HepG2 (cell line): Measurements from ENCODE around the gene GTF2H4. TPM values are rescaled to one million over a fixed set of nuclear protein-coding genes. Genes with fewer than 3 reads are reported as not detected.

Source experiments
- AHR ChIP-seq: IDR thresholded peaks from 2 replicates; pipeline ENCODE4 v1.6.1; 2018; ENCODE audit warnings: missing genetic modification reagents, missing compliant biosample characterization
- DPF2 ChIP-seq: sonication (generic); formaldehyde crosslinking; IDR thresholded peaks from 2 replicates; pipeline ENCODE4 v1.4.0; 2020; ENCODE audit warnings: mild to moderate bottlenecking, low read depth, missing genetic modification reagents, borderline replicate concordance
- FOXO1 ChIP-seq: sonication (generic); formaldehyde crosslinking; IDR thresholded peaks from 2 replicates; pipeline ENCODE4 v1.4.0; 2020; ENCODE audit warnings: missing genetic modification reagents
- IKZF5 ChIP-seq: IDR thresholded peaks from 2 replicates; pipeline ENCODE4 v1.6.1; 2018; ENCODE audit warnings: missing genetic modification reagents, mild to moderate bottlenecking, missing compliant biosample characterization
- IRF2 ChIP-seq: IDR thresholded peaks from 2 replicates; pipeline ENCODE4 v1.6.1; 2018; ENCODE audit warnings: missing genetic modification reagents, missing compliant biosample characterization
- KDM1A ChIP-seq: IDR thresholded peaks from 2 replicates; pipeline ENCODE4 v1.6.1; 2016; ENCODE audit warnings: missing compliant biosample characterization
- MATR3 ChIP-seq: sonication (generic); formaldehyde crosslinking; IDR thresholded peaks from 2 replicates; pipeline ENCODE4 v1.4.0; 2020; ENCODE audit warnings: missing genetic modification reagents
- MIXL1 ChIP-seq: IDR thresholded peaks from 2 replicates; pipeline ENCODE4 v1.6.1; 2016
- MTA1 ChIP-seq: sonication (generic); formaldehyde crosslinking; IDR thresholded peaks from 2 replicates; pipeline ENCODE4 v1.4.0; 2020; ENCODE audit warnings: missing genetic modification reagents, mild to moderate bottlenecking, borderline replicate concordance
- NAIF1 ChIP-seq: sonication (generic); formaldehyde crosslinking; IDR thresholded peaks from 2 replicates; pipeline ENCODE4 v1.5.0; 2020; ENCODE audit warnings: mild to moderate bottlenecking, missing genetic modification reagents, borderline replicate concordance
- PRDM4 ChIP-seq: sonication (generic); formaldehyde crosslinking; IDR thresholded peaks from 2 replicates; pipeline ENCODE4 v1.9.0; 2021; ENCODE audit warnings: missing genetic modification reagents, borderline replicate concordance
- PTBP1 ChIP-seq: fragments of 200-400 bp; formaldehyde crosslinking; IDR thresholded peaks from 2 replicates; pipeline ENCODE4 v1.6.1; 2018; ENCODE audit warnings: low read length, low read depth; ENCODE audit not compliant: poor library complexity, severe bottlenecking
- RFXANK ChIP-seq: IDR thresholded peaks from 2 replicates; pipeline ENCODE4 v1.6.1; 2016
- RXRB ChIP-seq: IDR thresholded peaks from 2 replicates; pipeline ENCODE4 v1.6.1; 2016; ENCODE audit warnings: borderline replicate concordance, missing genetic modification reagents, missing compliant biosample characterization
- SMARCE1 ChIP-seq: fragments of 450-650 bp; IDR thresholded peaks from 2 replicates; pipeline ENCODE4 v1.6.1; 2017; ENCODE audit warnings: borderline replicate concordance
- SNAI1 ChIP-seq: sonication (generic); formaldehyde crosslinking; IDR thresholded peaks from 2 replicates; pipeline ENCODE4 v1.5.0; 2020; ENCODE audit warnings: mild to moderate bottlenecking, missing genetic modification reagents, borderline replicate concordance
- SP4 ChIP-seq: sonication (generic); formaldehyde crosslinking; IDR thresholded peaks from 2 replicates; pipeline ENCODE4 v1.8.1; 2023; ENCODE audit warnings: mild to moderate bottlenecking, missing genetic modification reagents
- SRSF9 ChIP-seq: fragments of 200-400 bp; formaldehyde crosslinking; IDR thresholded peaks from 2 replicates; pipeline ENCODE4 v1.6.1; 2018; ENCODE audit warnings: borderline replicate concordance, mild to moderate bottlenecking, low read depth, low read length; ENCODE audit not compliant: insufficient read depth, poor library complexity, severe bottlenecking
- TFDP2 ChIP-seq: sonication (generic); formaldehyde crosslinking; IDR thresholded peaks from 2 replicates; pipeline ENCODE4 v1.4.0; 2020; ENCODE audit warnings: missing genetic modification reagents
- ZBTB21 ChIP-seq: sonication (generic); formaldehyde crosslinking; IDR thresholded peaks from 2 replicates; pipeline ENCODE4 v1.4.0; 2020; ENCODE audit warnings: missing genetic modification reagents
- ZMYM2 ChIP-seq: sonication (generic); formaldehyde crosslinking; IDR thresholded peaks from 2 replicates; pipeline ENCODE4 v1.8.0; 2022; ENCODE audit warnings: mild to moderate bottlenecking, missing genetic modification reagents
- ZNF205 ChIP-seq: IDR thresholded peaks from 2 replicates; pipeline ENCODE4 v1.6.1; 2018; ENCODE audit warnings: missing biosample characterization, missing genetic modification reagents
- ZNF296 ChIP-seq: sonication (generic); formaldehyde crosslinking; conservative IDR thresholded peaks from 2 replicates; pipeline ENCODE4 v1.5.0; 2020; ENCODE audit warnings: mild to moderate bottlenecking, missing genetic modification reagents
- ZNF512 ChIP-seq: sonication (generic); formaldehyde crosslinking; IDR thresholded peaks from 2 replicates; pipeline ENCODE4 v1.4.0; 2020; ENCODE audit warnings: mild to moderate bottlenecking, missing genetic modification reagents
- ZNF761 ChIP-seq: sonication (generic); formaldehyde crosslinking; conservative IDR thresholded peaks from 2 replicates; pipeline ENCODE4 v1.4.0; 2020; ENCODE audit warnings: mild to moderate bottlenecking, missing genetic modification reagents
- ZNF777 ChIP-seq: sonication (generic); formaldehyde crosslinking; IDR thresholded peaks from 2 replicates; pipeline ENCODE4 v1.4.0; 2020; ENCODE audit warnings: missing genetic modification reagents
- ZZZ3 ChIP-seq: sonication (generic); formaldehyde crosslinking; IDR thresholded peaks from 2 replicates; pipeline ENCODE4 v1.4.0; 2020; ENCODE audit warnings: missing genetic modification reagents, mild to moderate bottlenecking, borderline replicate concordance
- polyA plus RNA-seq, 8 experiments: library from polyadenylated mRNA; depleted of rRNA in 3 of 8; stranded (reverse) in 7 of 8; unstranded in 1 of 8; fragments of >200 nt; fragmentation: Illumina TruSeq in 4 of 8; extraction: Trizol in 4 of 8; gene quantifications; 2 replicates each; pipeline versions ENCODE4 v1.2.1 to v1.2.3, GENCODE V29; 2011 to 2016; ENCODE audit warnings: low read depth in 4 of 8, missing spikeins in 1 of 8, mixed read lengths in 1 of 8; ENCODE audit not compliant: insufficient read depth in 1 of 8
- total RNA-seq, 5 experiments: library from RNA; depleted of rRNA; stranded (reverse); fragments of >200 nt; fragmentation: Illumina TruSeq; extraction: Trizol; gene quantifications; 2 replicates each; pipeline ENCODE4 v1.2.3, GENCODE V29; 2016; ENCODE audit warnings: low read depth in 1 of 5

Gene GTF2H4
- total and polyA plus RNA-seq, 2 of the 13 experiments (the other 11 are each of a cell fraction or from before 2014, with no cell fraction given) = 15.9 to 49.3 TPM

GRCh38 chr6:30915591-30915946 is 7.6 kb downstream of the GTF2H4 start (continued):
- TF ChIP-seq DPF2 (CRISPR knock-in tag) (no peak), ZBTB21 (no peak), RXRB (CRISPR knock-in tag) (peak; percentile 28; the same call in 1 of the 2 replicates), IRF2 (CRISPR knock-in tag) (no peak), PRDM4 (CRISPR knock-in tag) (no peak), MATR3 (CRISPR knock-in tag) (no peak), FOXO1 (CRISPR knock-in tag) (no peak), ZNF205 (CRISPR knock-in tag) (no peak), SRSF9 (no peak), AHR (CRISPR knock-in tag) (no peak), ZNF512 (no peak), ZMYM2 (CRISPR knock-in tag) (no peak), RFXANK (no peak), TFDP2 (CRISPR knock-in tag) (no peak), ZNF777 (CRISPR knock-in tag) (no peak), ZNF761 (CRISPR knock-in tag) (no peak), NAIF1 (CRISPR knock-in tag) (no peak), IKZF5 (CRISPR knock-in tag) (0 out of 2 replicates have a peak, but pooled peaks have one; percentile 19), KDM1A (CRISPR knock-in tag) (no peak), SNAI1 (CRISPR knock-in tag) (no peak), ZNF296 (CRISPR knock-in tag) (no peak), PTBP1 (no peak), SP4 (no peak), MIXL1 (CRISPR knock-in tag) (no peak), ZZZ3 (CRISPR knock-in tag) (no peak), MTA1 (CRISPR knock-in tag) (no peak), SMARCE1 (no peak)
